Progenitor cell of endocrine pancreas (in vitro differentiated cells): ENCODE measurements around the gene CDC42. TPM values are rescaled to one million over a fixed set of nuclear protein-coding genes. Genes with fewer than 3 reads are reported as not detected.

Experiments
- DNase-seq: peaks from one replicate; pipeline ENCODE4 v3.0.0; 2021; ENCODE audit warnings: low spot score; ENCODE audit not compliant: unreplicated experiment
- H3K27ac Mint-ChIP-seq: 2 replicates; pipeline ENCODE4 v1.8.0; 2021; ENCODE audit warnings: mild to moderate bottlenecking, moderate library complexity, mixed read lengths
- H3K27me3 Mint-ChIP-seq: 2 replicates; pipeline ENCODE4 v1.8.0; 2021; ENCODE audit warnings: mixed read lengths
- H3K36me3 Mint-ChIP-seq: 2 replicates; pipeline ENCODE4 v1.8.0; 2022; ENCODE audit warnings: mixed read lengths; ENCODE audit not compliant: insufficient read depth
- H3K4me1 Mint-ChIP-seq: 2 replicates; pipeline ENCODE4 v1.8.0; 2021; ENCODE audit warnings: low read depth, mixed read lengths
- H3K4me3 Mint-ChIP-seq: 2 replicates; pipeline ENCODE4 v1.8.0; 2021; ENCODE audit warnings: low read depth, mild to moderate bottlenecking, moderate library complexity, mixed read lengths
- H3K9me3 Mint-ChIP-seq: 2 replicates; pipeline ENCODE4 v1.8.0; 2021; ENCODE audit warnings: low read depth, mixed read lengths
- total RNA-seq: library from RNA; stranded (reverse); gene quantifications from 2 replicates; pipeline ENCODE4 v1.2.1, GENCODE V29; 2021
- TF ChIP-seq, protein P1 (sequence below): fragments of 200-600 bp; sonication (generic); IDR thresholded peaks from one replicate; pipeline ENCODE4 v1.5.0; 2021; ENCODE audit warnings: antibody characterized with exemption, mild to moderate bottlenecking; ENCODE audit not compliant: unreplicated experiment

The CDC42 gene
- total RNA-seq, 1 donor from 2014 or later, result 288 TPM

DNA sequence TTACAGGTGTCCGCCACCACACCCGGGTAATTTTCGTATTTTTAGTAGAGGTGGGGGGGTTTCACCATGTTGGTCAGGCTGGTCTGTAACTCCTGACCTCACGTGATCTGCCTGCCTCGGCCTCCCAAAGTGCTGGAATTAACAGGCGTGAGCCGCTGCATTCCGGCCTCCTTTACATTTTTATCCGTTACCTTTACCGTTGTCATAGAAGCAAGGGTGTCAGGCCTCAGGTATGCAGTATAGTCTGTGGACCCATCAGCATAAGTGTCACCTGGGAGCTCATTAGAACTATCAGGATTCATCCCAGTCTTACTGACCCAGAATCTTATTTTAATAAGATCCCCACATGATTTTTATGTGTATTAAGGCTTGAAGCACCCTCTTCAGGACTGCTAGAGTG lies 5.4 kb downstream of the CDC42 start:
- Mint-ChIP-seq H3K4me1 (peaks cover 25% of the 10 kb centered on the region), H3K9me3 (no peaks in the 10 kb centered on the region), H3K36me3 (peaks cover 15% of the 10 kb centered on the region), H3K4me3 (no peak overlapping the region), H3K27me3 (no peaks in the 10 kb centered on the region), H3K27ac (no peak overlapping the region)
- no peak for DNase-seq
- TF ChIP-seq, protein P1, sequence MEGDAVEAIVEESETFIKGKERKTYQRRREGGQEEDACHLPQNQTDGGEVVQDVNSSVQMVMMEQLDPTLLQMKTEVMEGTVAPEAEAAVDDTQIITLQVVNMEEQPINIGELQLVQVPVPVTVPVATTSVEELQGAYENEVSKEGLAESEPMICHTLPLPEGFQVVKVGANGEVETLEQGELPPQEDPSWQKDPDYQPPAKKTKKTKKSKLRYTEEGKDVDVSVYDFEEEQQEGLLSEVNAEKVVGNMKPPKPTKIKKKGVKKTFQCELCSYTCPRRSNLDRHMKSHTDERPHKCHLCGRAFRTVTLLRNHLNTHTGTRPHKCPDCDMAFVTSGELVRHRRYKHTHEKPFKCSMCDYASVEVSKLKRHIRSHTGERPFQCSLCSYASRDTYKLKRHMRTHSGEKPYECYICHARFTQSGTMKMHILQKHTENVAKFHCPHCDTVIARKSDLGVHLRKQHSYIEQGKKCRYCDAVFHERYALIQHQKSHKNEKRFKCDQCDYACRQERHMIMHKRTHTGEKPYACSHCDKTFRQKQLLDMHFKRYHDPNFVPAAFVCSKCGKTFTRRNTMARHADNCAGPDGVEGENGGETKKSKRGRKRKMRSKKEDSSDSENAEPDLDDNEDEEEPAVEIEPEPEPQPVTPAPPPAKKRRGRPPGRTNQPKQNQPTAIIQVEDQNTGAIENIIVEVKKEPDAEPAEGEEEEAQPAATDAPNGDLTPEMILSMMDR, result no peak

DNA sequence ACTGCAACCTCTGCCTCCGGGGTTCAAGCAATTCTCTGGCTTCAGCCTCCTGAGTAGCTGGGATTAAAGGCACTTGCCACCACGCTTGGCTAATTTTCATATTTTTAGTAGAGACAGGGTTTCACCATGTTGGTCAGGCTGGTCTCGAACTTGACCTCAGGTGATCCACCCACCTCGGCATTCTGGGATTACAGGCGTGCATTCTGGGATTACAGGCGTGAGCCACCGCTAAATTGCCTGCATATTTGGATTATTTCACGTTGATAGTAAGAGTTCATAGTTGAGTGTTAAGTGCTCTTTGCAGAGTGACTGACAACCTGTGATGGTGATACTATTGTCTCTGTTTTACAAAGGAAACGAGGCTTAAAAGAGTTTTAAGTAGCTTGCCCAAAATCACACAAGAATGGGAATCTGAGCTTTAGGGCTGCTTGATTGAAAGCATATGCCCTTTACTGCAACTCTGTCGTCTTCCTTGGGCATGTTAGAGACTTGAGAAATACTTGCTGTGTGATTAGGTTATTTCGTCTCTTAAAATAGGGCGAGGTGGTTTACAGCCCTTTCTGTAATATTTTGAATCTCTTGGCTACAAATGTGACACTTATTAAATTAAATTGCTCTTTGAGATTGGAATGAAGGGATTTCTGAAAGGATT lies 12.4 kb downstream of the CDC42 start:
- peak overlapping the region; percentile 39 for H3K27ac Mint-ChIP-seq
- DNase-seq, result no peak
- H3K9me3 Mint-ChIP-seq, result no peaks in the 10 kb centered on the region
- no peaks in the 10 kb centered on the region for H3K27me3 Mint-ChIP-seq
- H3K4me3 Mint-ChIP-seq, result no peak overlapping the region
- H3K4me1 Mint-ChIP-seq, result peaks cover 25% of the 10 kb centered on the region
- peaks cover 11% of the 10 kb centered on the region for H3K36me3 Mint-ChIP-seq
- TF ChIP-seq, protein P1, result no peak

DNA sequence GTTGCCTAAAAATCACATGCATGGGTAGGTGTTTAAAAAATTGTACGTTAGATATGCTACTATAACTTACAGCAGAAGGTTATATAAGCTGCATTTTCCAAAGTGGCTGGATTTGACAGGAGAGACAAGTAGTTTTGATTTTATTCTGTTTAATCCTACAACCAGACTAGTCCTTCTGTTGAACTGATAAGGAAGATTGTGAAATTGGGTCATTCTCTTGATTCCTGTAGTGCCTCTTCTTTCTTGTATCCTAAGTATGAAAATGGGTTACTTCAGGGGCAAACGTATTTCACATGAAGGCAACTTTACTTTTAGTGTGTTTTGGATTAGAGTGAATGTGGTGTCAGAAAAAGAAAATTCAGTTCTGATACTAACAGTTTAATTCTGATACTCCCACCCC lies 19.0 kb downstream of the CDC42 start:
- Mint-ChIP-seq H3K4me3 (no peak overlapping the region), H3K36me3 (peaks cover 11% of the 10 kb centered on the region), H3K4me1 (peaks cover 29% of the 10 kb centered on the region), H3K27me3 (no peaks in the 10 kb centered on the region), H3K9me3 (no peaks in the 10 kb centered on the region), H3K27ac (peak overlapping the region; percentile 67)
- TF ChIP-seq, protein P1, result no peak
- DNase-seq, result no peak

DNA sequence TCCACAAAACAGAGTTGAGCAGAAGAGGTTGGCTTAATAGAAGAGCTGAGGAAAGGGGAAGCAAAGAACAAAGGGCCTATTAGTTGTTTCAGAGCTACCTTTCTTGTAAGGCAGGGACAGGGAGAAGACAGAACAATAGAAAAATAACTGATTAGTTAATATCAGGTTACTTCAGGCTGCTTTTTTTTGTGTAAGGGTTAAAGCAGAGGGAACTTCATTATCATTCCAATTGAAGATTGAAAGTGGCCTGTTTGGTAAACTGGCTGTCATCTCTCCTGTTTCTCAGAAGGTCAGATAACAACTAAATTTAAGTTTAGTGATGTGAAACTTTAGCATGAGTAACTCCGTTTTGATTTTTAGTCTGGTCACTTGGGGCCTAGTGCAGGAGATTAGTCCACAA lies 22.3 kb downstream of the CDC42 start:
- TF ChIP-seq, protein P1, result no peak
- Mint-ChIP-seq H3K27me3 (no peaks in the 10 kb centered on the region), H3K9me3 (no peaks in the 10 kb centered on the region), H3K27ac (peak overlapping the region; percentile 78), H3K4me1 (peaks cover 41% of the 10 kb centered on the region), H3K36me3 (peaks cover 21% of the 10 kb centered on the region), H3K4me3 (no peak overlapping the region)
- DNase-seq, result no peak

DNA sequence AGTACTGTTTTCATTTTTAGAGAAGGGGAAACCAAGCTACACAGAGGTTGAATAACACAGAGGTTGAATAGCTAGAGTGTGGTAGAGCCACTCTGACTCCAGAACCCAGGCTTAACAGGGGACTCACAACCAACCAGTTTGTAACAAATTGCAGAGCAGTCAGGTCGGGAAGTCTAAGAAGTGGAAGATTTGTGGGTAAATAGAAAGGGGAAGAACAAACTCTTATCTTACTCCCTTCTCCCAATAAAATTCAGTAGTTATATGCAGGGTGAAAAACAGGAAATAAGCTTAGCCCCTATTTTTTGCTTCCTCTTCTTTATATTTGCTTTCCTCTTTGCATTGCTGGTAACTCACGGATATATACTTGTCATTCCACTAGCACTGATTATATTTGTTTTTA lies 23.2 kb downstream of the CDC42 start:
- TF ChIP-seq, protein P1, result no peak
- DNase-seq, result no peak
- Mint-ChIP-seq H3K4me1 (peaks cover 41% of the 10 kb centered on the region), H3K27ac (peak overlapping the region; percentile 60), H3K4me3 (no peak overlapping the region), H3K9me3 (no peaks in the 10 kb centered on the region), H3K27me3 (no peaks in the 10 kb centered on the region), H3K36me3 (peaks cover 19% of the 10 kb centered on the region)
